DMS153 treated with DMSO at 0.1 percent for 48 hours (cell line): Measurements from ENCODE around the gene VAMP8.
"Not testable (repeated sequence)": the region's sequence is repeated elsewhere in the genome, so short reads cannot be mapped to it uniquely, and the experiment has no call there.

Experiments
- DNase-seq: peaks from one replicate; lab custom pipeline; 2025; ENCODE audit not compliant: unreplicated experiment; lab: John Stamatoyannopoulos, UW

Gene VAMP8

GRCh38 chr2:85577386-85578242 lies at the start of gene VAMP8:
TSS of gene VAMP8 (plus strand) at chr2:85577586. CDS start at chr2:85577647, 61 bp downstream.
- DNase-seq, result peak; percentile 36

DNA sequence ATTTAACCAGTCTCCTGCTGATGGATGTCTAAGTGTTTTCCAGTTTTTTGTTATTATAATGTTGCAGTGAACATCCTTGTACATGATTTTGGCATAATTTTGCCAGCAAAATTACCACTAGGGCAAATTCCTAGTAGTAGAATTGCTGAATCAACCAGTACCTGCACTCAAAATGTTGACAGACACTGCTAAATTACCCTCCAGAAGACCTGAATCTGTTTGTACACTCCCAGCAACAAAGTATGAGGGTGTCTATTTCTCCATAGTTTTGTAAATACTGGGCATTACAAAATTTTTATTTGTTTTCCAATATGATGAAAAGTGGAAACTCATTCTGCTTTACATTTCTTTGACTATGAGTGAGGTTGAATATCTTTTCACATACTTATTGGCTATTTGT lies 49.6 kb upstream of the VAMP8 start:
- DNase-seq, result no peak

GRCh38 chr2:85528355-85528754 lies 49.0 kb upstream of the VAMP8 start:
- DNase-seq, result no peak

- no peak for DNase-seq
Measured at GRCh38 chr2:85529809-85530208, 47.6 kb upstream of the VAMP8 start.

- DNase-seq, result no peak
Measured at GRCh38 chr2:85531589-85531988, 45.8 kb upstream of the VAMP8 start.

- no peak for DNase-seq
Measured at GRCh38 chr2:85534099-85534498, 43.3 kb upstream of the VAMP8 start.

DNA sequence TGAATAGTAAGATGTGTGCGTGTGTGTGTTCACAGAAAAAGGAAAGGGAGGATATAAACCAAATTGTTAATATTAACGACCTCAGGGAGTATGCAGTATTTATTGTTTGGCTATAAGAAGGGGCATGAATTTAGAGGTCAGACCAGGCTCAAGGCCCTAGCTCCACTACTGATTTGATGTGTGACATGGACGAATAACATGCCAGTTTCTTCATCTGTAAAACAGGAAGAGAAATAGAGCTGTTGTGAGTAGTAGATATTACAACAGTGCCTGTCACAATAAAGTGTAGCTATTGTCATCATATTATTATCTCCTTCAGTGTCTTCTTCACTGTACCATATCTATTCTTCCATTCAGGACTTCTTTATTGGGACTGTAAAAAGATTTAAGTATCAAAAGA lies 42.5 kb upstream of the VAMP8 start:
- no peak for DNase-seq

DNA sequence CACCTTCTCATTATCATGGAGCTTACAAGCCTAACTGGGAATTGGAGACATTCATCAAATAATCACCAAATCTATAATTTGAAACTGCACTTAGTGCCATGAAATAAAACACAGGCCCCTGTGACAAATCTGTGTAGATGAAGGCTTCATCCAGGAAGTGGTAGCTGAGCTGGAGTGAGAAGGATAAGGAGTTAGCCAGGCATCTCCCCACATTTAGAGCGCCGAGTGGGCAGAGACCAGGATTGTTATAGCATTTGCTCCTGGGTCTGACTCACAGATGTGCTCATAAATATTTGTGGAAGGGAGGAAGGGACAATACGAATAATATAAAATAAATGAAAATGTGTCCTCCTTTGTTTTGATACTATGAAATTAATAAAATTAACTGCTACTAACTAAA lies 40.9 kb upstream of the VAMP8 start:
- no peak for DNase-seq

DNA sequence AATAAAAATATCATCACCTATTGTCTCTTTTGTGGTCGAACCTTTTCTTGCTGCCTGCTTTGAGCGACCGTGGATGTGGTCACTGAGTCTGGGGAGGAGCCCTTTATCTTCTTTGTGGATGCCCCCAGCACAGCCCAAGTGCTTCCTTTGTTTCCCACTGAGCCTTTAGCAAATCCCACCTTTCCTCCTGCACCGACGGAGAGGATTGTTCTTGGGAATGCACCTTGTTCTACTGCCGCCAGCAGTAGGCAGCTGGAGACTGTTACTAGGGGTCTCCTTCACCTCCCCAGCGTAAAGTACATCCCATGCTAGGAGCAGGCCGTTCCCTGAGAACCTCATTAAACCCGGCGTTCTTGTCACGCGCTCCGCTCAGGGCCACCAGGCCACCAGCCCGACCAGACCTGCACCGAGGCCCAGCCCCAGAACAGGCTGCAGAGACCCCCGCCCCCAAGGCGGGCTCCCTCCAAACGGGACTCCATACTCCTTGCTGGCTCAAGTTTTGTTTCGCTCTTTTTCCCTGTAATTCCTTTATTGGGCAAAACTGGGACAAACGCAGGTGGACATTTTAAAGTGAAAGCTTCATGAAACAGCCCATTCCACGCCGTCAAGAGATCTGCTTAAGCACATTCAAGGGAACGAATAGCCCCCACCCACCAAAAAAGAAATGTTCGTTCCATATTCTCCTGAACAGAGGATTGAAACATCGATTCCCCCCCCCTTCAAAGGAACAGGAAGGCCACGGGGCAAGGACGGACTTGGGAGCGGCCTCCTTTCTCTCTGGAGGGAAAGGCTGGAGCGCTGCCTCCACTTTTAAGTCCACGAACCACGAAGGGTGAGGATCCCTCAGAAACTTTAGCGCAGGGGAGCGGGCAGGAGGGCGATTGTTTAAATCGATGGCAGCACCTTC lies 39.5 kb upstream of the VAMP8 start:
- peak; percentile 38 for DNase-seq

- peak; percentile 94 for DNase-seq
Measured at GRCh38 chr2:85538507-85539360, 38.7 kb upstream of the VAMP8 start, which contains the start of gene MAT2A. TSS of gene MAT2A (plus strand) at chr2:85539168. CDS start at chr2:85539288, 120 bp downstream.

GRCh38 chr2:85539361-85540132 lies 37.8 kb upstream of the VAMP8 start:
- DNase-seq, result no peak

DNA sequence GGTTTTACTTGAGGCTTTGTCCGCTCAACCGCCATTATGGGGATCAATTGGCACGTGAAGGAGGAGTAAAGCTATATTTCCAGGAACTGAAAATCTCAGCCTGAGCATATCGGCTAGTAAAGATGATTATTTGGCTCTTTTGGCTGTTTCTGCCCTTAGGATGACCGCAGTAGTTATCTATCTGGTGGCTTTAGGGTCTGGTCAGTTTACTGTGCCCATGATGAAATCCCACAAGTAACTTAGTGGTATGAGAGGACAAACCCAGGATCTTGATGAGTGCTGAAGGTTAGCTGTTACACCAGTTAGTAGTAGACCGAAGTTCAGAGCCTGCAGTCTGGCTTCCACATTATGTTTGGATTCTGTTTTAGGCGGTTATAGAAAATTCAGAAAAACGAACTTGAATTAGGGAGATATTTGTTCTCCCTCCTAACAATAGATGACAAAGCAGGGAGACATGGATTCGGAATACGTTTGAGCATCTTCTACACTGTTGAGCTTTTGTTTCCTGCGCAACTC lies 37.2 kb upstream of the VAMP8 start:
- no peak for DNase-seq

DNA sequence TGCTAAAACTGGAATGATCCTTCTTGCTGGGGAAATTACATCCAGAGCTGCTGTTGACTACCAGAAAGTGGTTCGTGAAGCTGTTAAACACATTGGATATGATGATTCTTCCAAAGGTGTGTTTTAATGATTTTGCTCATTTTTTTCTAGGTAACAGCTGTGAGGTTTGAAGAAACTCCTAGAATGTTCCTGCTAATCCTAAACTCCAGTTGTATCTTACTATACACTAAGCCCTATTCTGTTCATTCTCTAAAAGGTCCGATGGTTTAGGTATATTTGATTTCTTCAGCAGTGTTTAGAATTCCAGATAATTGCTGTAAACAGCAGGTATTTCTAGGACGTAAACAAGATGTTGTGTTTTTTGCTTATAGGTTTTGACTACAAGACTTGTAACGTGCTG lies 36.1 kb upstream of the VAMP8 start:
- no peak for DNase-seq

DNA sequence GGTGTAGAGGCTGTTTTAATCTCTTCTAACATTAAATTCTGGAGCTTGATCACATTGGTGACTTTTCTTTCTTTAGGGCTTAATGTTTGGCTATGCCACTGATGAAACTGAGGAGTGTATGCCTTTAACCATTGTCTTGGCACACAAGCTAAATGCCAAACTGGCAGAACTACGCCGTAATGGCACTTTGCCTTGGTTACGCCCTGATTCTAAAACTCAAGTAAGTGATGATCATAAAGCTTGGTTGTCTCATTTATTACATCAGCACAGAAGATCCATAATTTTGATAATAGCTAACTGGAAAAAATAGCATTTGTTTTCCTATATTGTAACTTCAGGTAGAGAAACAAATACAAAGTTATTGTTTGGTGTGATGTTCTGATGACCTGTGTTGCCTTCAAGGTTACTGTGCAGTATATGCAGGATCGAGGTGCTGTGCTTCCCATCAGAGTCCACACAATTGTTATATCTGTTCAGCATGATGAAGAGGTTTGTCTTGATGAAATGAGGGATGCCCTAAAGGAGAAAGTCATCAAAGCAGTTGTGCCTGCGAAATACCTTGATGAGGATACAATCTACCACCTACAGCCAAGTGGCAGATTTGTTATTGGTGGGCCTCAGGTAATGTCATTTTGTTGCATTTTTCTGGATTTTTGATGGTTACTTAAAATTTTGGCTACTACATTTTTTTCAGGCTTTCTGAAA lies 35.5 kb upstream of the VAMP8 start:
- no peak for DNase-seq

DNA sequence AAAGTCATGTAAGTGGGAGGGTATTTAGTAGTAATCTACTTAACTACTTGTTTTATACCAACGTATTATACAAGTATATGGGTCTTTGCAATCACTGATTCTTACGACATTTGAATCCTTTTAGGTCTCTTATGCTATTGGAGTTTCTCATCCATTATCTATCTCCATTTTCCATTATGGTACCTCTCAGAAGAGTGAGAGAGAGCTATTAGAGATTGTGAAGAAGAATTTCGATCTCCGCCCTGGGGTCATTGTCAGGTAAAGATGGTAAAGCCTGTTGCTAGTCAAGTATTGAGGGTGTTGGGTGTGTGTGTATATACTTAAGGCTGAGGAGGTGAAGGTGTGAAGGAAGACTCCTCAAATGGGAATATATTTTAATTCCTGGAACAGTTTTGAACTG lies 34.6 kb upstream of the VAMP8 start:
- no peak for DNase-seq

DNA sequence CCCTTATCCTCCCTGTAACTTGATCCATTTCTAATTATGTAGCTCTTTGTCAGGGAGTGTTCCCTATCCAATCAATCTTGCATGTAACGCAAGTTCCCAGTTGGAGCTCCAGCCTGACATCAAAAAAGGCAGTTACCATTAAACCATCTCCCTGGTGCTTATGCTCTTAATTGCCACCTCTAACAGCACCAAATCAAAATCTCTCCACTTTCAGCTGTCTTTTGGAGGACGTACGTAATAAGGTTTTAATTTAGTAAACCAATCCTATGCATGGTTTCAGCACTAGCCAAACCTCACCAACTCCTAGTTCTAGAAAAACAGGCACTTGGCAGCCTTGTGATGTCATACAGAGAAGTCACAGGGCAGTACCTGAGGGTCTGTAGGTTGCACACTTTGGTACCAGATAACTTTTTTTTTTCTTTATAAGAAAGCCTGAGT lies 33.1 kb upstream of the VAMP8 start:
- DNase-seq, result not testable (repeated sequence)

GRCh38 chr2:85544915-85545779 lies 32.2 kb upstream of the VAMP8 start:
- not testable (repeated sequence) for DNase-seq

DNA sequence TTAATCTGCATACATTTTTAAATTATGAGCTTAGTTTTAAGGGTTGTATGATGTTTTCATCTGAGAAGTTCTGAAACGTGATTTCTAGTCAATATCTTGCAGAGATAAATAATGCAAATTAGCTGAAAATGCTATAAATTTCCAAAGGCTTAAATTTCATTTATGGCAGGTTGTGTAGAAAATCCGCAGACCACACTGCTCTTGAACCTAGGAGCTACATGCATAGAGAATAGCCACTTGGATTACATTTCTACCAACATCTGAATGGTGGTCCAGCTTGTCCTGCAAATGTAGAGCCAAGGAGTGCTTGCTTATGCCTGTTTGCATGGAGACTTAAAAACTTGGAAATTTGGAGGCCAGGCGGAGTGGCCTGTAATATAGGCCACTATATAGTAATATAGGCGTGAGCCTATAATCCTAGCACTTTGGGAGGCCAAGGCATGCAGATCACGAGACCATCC lies 31.6 kb upstream of the VAMP8 start:
- DNase-seq, result no peak
